Hepatocyte (in vitro differentiated cells): Measurements from ENCODE around the gene CD19.

Source experiments
- CTCF ChIP-seq: fragments of 200-600 bp; sonication (generic); IDR thresholded peaks from 2 replicates; pipeline ENCODE4 v1.5.1; 2016; ENCODE audit warnings: antibody characterized with exemption, mild to moderate bottlenecking; ENCODE audit not compliant: poor library complexity
- EZH2phosphoT487 ChIP-seq: fragments of 200-600 bp; sonication (generic); IDR thresholded peaks from one replicate; pipeline ENCODE4 v1.6.1; 2018; ENCODE audit warnings: antibody characterized with exemption, mild to moderate bottlenecking, low read depth, moderate library complexity; ENCODE audit not compliant: unreplicated experiment, severe bottlenecking

GRCh38 chr16:28985211-28986041 lies 53.7 kb downstream of the CD19 start:
- TF ChIP-seq CTCF (no peak), EZH2phosphoT487 (no peak)
